ENCODE measurements around the gene PIK3R2.

GRCh38 chr19:18160971-18161635, 8.1 kb downstream of the PIK3R2 start:
- no peak for TF ChIP-seq FOXP2 (optimal IDR thresholded peaks at IDR 0.05; ENCODE audit: borderline replicate concordance, extremely low read depth, extremely low read length, insufficient read depth)
- no peak for TF ChIP-seq REST (IDR thresholded peaks at IDR 0.05; ENCODE audit: insufficient read depth in 1 of 2, low read depth in 2 of 2, low read length in 2 of 2)
- no peak for TF ChIP-seq POLR2AphosphoS5 (IDR thresholded peaks at IDR 0.05; ENCODE audit: low read depth, low read length)
- no peak for TF ChIP-seq TAF1 (IDR thresholded peaks at IDR 0.05; ENCODE audit: borderline replicate concordance, insufficient read depth, low read length)
